ENCODE results near the gene NAV2.
A peak's percentile ranks its signal among the peaks of the same experiment; 100 is the strongest.

NAV2 gene

DNA sequence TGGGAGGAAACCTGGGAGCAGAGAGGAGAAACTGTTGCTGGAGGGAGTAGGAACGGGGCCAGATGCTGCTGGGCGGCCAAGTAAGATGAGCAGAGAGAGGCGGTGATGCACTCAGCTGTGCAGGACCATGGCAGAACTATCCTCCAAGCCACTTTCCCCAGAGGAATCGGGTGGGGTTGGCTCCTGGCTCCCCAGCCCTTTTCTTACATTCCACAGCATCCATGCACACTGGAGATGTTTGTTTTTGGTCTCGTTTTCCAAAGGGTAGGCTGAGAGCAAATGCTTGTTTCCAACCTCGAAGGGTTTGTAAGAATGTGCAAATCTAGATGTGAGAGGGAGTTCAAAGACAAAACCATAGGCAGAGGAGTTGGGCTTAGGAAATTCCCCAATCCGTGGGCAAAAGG lies 374.5 kb downstream of the NAV2 start:
- DNase-seq (ENCODE audit: low read depth): no peak
- TF ChIP-seq, protein P1, sequence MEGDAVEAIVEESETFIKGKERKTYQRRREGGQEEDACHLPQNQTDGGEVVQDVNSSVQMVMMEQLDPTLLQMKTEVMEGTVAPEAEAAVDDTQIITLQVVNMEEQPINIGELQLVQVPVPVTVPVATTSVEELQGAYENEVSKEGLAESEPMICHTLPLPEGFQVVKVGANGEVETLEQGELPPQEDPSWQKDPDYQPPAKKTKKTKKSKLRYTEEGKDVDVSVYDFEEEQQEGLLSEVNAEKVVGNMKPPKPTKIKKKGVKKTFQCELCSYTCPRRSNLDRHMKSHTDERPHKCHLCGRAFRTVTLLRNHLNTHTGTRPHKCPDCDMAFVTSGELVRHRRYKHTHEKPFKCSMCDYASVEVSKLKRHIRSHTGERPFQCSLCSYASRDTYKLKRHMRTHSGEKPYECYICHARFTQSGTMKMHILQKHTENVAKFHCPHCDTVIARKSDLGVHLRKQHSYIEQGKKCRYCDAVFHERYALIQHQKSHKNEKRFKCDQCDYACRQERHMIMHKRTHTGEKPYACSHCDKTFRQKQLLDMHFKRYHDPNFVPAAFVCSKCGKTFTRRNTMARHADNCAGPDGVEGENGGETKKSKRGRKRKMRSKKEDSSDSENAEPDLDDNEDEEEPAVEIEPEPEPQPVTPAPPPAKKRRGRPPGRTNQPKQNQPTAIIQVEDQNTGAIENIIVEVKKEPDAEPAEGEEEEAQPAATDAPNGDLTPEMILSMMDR (conservative IDR thresholded peaks at IDR 0.05; ENCODE audit: control insufficient read depth, insufficient read depth, low read depth, low read length): no peak
- H3K4me3 ChIP-seq (ENCODE audit: control insufficient read depth, low read depth, low read length): no peak overlapping the region

DNA sequence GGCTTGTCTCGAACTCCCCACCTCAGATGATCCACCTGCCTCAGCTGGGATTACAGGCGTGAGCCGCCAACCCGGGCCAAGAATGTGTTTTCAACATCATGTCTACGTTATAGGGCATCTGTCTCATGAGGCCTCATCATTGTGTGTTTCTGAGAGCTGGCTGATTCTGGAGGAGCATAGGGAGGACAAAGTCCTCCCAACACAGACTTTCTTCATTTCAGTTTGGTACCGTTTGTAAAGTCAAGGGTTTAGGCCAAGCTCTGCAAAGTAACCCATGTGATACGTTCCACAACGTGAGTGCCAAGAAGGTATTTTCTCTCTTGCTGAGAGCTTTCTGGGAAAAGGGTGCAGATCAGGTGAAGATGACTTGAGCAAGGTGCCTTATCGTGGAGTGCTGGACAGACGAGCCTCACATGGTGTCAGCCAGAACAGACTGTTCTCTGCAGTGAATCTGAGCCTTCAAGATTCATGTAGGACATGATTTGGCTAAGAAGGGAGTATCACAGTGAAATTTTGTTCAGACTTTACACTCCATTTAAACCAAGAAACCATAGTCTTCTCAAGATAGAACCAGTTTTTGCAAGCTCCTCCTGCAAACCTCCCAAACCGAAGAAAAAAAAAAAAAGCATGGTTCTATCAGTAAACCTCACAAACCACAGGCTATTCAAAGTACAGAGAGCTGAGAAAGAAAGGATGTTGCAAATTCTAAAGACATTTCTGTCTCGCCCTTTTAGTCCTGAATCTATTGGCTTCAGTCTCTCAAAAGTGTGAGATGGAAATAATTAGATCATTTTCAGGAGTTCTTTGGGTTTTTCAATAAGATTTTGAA lies 376.0 kb downstream of the NAV2 start:
- TF ChIP-seq, protein P1 (conservative IDR thresholded peaks at IDR 0.05; ENCODE audit: control insufficient read depth, insufficient read depth, low read depth, low read length): no peak
- no peak for DNase-seq (ENCODE audit: low read depth)
- no peak overlapping the region for H3K4me3 ChIP-seq (ENCODE audit: control insufficient read depth, low read depth, low read length)

DNA sequence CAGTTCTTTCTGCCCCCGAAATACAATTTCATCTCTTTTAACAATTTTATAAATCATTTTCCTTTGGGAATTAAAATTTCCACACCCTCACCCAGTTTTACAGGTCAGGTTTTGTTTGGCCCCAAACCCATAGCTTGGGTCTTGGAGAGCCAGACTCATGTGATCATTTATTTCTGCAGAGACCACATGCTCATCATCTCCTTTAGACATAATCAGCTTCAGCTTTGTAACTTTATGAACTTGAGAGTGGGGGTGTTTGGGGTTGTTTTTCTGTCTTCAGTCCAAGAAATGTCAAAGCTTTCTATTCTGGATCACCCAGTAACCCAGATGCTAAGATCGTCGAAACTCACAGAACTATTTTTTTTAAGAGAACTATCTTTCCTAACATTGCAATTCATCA lies 376.7 kb downstream of the NAV2 start:
- TF ChIP-seq, protein P1 (conservative IDR thresholded peaks at IDR 0.05; ENCODE audit: control insufficient read depth, insufficient read depth, low read depth, low read length): no peak
- no peak overlapping the region for H3K4me3 ChIP-seq (ENCODE audit: control insufficient read depth, low read depth, low read length)
- peak; percentile 30 for DNase-seq (ENCODE audit: low read depth)

DNA sequence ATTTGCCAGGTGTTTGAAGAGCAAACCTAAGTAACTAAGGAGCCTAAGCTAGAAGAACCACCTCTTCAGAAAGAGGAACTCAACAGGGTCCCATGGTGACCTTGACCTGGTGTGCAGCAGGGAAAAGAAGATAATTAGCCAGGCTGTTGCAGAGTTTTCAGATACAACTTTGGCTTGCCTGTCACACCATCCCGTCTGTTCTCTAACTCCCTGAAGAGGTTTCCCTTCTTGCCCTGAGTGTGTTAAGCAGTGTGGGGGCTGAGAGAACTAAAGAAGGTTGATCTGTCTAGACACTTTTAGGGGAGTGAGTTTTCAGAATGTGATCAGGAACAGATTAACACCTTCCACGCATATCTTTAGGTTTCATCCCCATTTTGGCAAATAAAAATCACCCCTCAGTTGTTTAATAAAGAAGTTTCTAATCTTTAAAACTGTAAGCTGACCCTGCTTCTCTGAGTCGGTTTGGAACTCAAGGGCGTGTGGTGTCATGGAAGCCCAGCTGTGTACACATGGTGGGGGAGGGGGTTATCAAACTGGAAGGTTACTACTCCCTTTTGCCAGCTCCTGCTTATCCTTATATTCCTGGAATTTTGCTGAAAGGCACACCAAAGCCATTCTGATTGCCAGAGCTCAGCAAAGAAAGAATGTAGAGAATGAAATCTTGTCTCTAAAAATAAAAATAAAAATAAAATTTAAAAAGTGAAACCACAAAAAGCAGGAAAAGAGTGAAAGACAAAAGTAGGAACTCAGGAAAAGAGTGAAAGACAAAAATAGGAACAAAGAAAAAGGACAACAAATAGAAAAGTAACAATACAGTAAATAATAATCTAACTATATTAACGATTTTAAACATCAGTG lies 377.4 kb downstream of the NAV2 start:
- DNase-seq (ENCODE audit: low read depth): no peak
- TF ChIP-seq, protein P1 (conservative IDR thresholded peaks at IDR 0.05; ENCODE audit: control insufficient read depth, insufficient read depth, low read depth, low read length): no peak
- no peak overlapping the region for H3K4me3 ChIP-seq (ENCODE audit: control insufficient read depth, low read depth, low read length)

DNA sequence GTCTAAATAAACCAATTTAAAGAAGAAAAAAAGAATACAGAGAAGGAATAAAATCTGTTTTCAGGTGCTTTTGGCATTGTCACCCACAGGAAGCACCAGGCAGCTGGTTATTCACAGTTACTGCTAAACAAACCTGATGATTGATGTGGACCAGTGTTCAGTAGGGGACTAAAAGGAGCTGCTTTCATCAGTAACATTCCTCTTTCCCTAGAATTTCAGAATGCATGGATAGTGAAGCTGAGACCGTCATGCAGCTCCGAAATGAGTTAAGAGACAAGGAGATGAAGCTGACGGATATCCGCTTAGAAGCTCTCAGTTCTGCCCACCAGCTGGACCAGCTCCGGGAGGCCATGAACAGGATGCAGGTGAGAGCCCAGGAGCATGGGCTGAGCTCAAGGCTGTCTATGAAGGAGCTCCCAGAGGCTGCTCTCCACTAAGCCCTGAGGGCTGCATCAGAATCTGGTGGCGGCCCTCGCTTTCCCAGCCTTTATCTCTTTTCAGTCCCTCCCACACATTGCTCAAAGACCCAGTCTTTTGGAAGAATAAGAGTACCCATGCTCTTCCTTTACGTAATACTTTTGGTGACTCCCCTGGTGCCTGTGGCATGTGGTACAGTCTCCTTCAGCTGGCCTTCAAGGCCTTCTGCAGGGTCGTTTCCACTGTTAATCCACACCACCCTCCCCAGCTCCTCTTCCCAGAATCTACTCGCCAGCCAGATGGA lies 378.2 kb downstream of the NAV2 start:
- no peak overlapping the region for H3K4me3 ChIP-seq (ENCODE audit: control insufficient read depth, low read depth, low read length)
- TF ChIP-seq, protein P1 (conservative IDR thresholded peaks at IDR 0.05; ENCODE audit: control insufficient read depth, insufficient read depth, low read depth, low read length): no peak
- no peak for DNase-seq (ENCODE audit: low read depth)

DNA sequence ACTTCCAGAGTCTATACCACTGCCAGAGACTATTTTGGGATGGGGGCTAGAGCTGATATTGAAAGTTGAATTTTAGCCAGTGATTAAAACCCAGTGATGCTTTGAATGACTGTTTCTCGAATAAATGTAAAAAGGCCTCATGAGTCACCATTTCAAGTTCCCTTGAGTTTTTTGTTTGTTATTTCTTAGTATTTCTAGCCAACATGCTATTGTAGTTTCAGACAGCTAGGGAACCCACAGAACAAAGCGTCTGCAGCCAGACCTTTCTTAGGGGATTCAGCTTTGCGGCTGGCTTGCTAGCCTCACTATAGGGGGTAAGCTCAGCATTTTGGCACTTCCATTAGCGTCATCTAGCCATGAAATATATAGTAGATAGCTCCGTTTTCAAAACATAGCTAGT lies 381.1 kb downstream of the NAV2 start:
- TF ChIP-seq, protein P1 (conservative IDR thresholded peaks at IDR 0.05; ENCODE audit: control insufficient read depth, insufficient read depth, low read depth, low read length): peak; percentile 7
- DNase-seq (ENCODE audit: low read depth): peak; percentile 71
- H3K4me3 ChIP-seq (ENCODE audit: control insufficient read depth, low read depth, low read length): no peak overlapping the region
